ENCODE results near the gene SPPL3. TPM values are rescaled to one million over a fixed set of nuclear protein-coding genes. Genes with fewer than 3 reads are reported as not detected.

Gene SPPL3
- total and polyA plus RNA-seq, 2 experiments from 2014 or later = 10.9 to 27.8 TPM

- H3K36me3 Mint-ChIP-seq (ENCODE audit: low read depth) = no peaks in the 10 kb centered on the region
- no peaks in the 10 kb centered on the region for H3K27me3 Mint-ChIP-seq (ENCODE audit: insufficient read depth, low read depth, poor library complexity)
- H3K79me2 ChIP-seq (replicated peaks; ENCODE audit: insufficient read depth) = peaks cover 85% of the 10 kb centered on the region
- H3K9me2 ChIP-seq (ENCODE audit: insufficient read depth) = no peaks in the 10 kb centered on the region
- no peaks in the 10 kb centered on the region for H3K36me3 ChIP-seq (ENCODE audit: insufficient read depth)
- peaks cover 6% of the 10 kb centered on the region for H4K20me1 ChIP-seq (replicated peaks; ENCODE audit: insufficient read depth)
- no peaks in the 10 kb centered on the region for H3F3A ChIP-seq (replicated peaks; ENCODE audit: low read depth)
- H3K27ac ChIP-seq (ENCODE audit: low read depth) = no peak overlapping the region
- H3K27me3 ChIP-seq (ENCODE audit: insufficient read depth) = no peaks in the 10 kb centered on the region
- no peak overlapping the region for H3K4me2 ChIP-seq
- H3K9me3 Mint-ChIP-seq = no peaks in the 10 kb centered on the region
- DNase-seq (ENCODE audit: low spot score) (no peak), ATAC-seq (no peak)
- no peak overlapping the region for H3K4me3 ChIP-seq
- no peaks in the 10 kb centered on the region for H3K4me1 ChIP-seq (ENCODE audit: insufficient read depth)
- peak overlapping the region; percentile 66 for H3K27ac Mint-ChIP-seq
- peaks cover 19% of the 10 kb centered on the region for H3K4me1 Mint-ChIP-seq
- no peak overlapping the region for H3K4me3 Mint-ChIP-seq
- H2AFZ ChIP-seq = no peak overlapping the region
- TF ChIP-seq EZH2phosphoT487 (IDR thresholded peaks at IDR 0.05; ENCODE audit: unreplicated experiment) (no peak), ZNF462 (CRISPR knock-in tag; IDR thresholded peaks at IDR 0.05) (no peak), ZNF114 (CRISPR knock-in tag; IDR thresholded peaks at IDR 0.05) (no peak)
Observed at GRCh38 chr12:120874547-120875245, 29.5 kb downstream of the SPPL3 start.

- no peak overlapping the region for H3K27ac Mint-ChIP-seq
- no peaks in the 10 kb centered on the region for H3F3A ChIP-seq (replicated peaks; ENCODE audit: low read depth)
- H3K4me1 Mint-ChIP-seq = peaks cover 14% of the 10 kb centered on the region; the same call in 2 of the 3 replicates
- H3K4me1 ChIP-seq (ENCODE audit: insufficient read depth) = no peaks in the 10 kb centered on the region
- no peaks in the 10 kb centered on the region for H3K36me3 ChIP-seq (ENCODE audit: insufficient read depth)
- H3K4me2 ChIP-seq = no peak overlapping the region
- H3K9me3 Mint-ChIP-seq = no peaks in the 10 kb centered on the region
- no peak overlapping the region for H3K4me3 ChIP-seq
- no peaks in the 10 kb centered on the region for H3K27me3 Mint-ChIP-seq (ENCODE audit: insufficient read depth, low read depth, poor library complexity)
- H3K4me3 Mint-ChIP-seq = no peak overlapping the region
- no peak overlapping the region for H3K27ac ChIP-seq (ENCODE audit: low read depth)
- H4K20me1 ChIP-seq (replicated peaks; ENCODE audit: insufficient read depth) = peaks cover 6% of the 10 kb centered on the region
- no peaks in the 10 kb centered on the region for H3K27me3 ChIP-seq (ENCODE audit: insufficient read depth)
- H3K9me2 ChIP-seq (ENCODE audit: insufficient read depth) = no peaks in the 10 kb centered on the region
- peaks cover 87% of the 10 kb centered on the region for H3K79me2 ChIP-seq (replicated peaks; ENCODE audit: insufficient read depth)
- no peaks in the 10 kb centered on the region for H3K36me3 Mint-ChIP-seq (ENCODE audit: low read depth)
- no peak for DNase-seq (ENCODE audit: low spot score)
- no peak overlapping the region for H2AFZ ChIP-seq
- no peak for ATAC-seq
- TF ChIP-seq REST (IDR thresholded peaks at IDR 0.05; ENCODE audit: unreplicated experiment) (no peak), EZH2phosphoT487 (IDR thresholded peaks at IDR 0.05; ENCODE audit: unreplicated experiment) (no peak), NANOG (IDR thresholded peaks at IDR 0.05; ENCODE audit: borderline replicate concordance) (no peak), ETS1 (IDR thresholded peaks at IDR 0.05) (no peak), POLR2AphosphoS5 (IDR thresholded peaks at IDR 0.05; ENCODE audit: low read depth) (no peak), ZNF114 (CRISPR knock-in tag; IDR thresholded peaks at IDR 0.05) (no peak), JUNB (IDR thresholded peaks at IDR 0.05; ENCODE audit: unreplicated experiment) (no peak), STAT1 (IDR thresholded peaks at IDR 0.05; ENCODE audit: unreplicated experiment) (no peak)
Observed at GRCh38 chr12:120873226-120873625, 30.9 kb downstream of the SPPL3 start.

All from GM23338 (cell line).